ENCODE measurements around the gene ARHGAP8. TPM values are rescaled to one million over a fixed set of nuclear protein-coding genes. Genes with fewer than 3 reads are reported as not detected.
"Not testable (repeated sequence)": the region's sequence is repeated elsewhere in the genome, so short reads cannot be mapped to it uniquely, and the experiment has no call there.

ARHGAP8 gene
- total RNA-seq, 2 donors from 2014 or later: 12.2 to 15.2 TPM

- no peak for ATAC-seq
- Histone ChIP-seq H3K27ac (no peak overlapping the region), H3K9me3 (no peaks in the 10 kb centered on the region), H3K27me3 (no peaks in the 10 kb centered on the region), H3K4me3 (no peak overlapping the region), H3K4me1 (peaks cover 28% of the 10 kb centered on the region), H3K36me3 (replicated peaks in 1 of 2; ENCODE audit: insufficient read depth in 1 of 2, low read depth in 2 of 2) (no peaks in the 10 kb centered on the region)
- intact Hi-C loops (cut with DNase I): no loop called here
- TF ChIP-seq CTCF (IDR thresholded peaks at IDR 0.05): no peak
- TF ChIP-seq POLR2A (IDR thresholded peaks at IDR 0.05): no peak
- no peak for DNase-seq
- WGBS, 2 donors: 85% methylated on average over 6 to 11 of the region's 11 CpGs
Measured at GRCh38 chr22:44743247-44743646, 9.1 kb upstream of the ARHGAP8 start.

- 51 to 64% methylated on average over 7 of the region's 7 CpGs for WGBS, 2 donors
- Histone ChIP-seq H3K4me1 (peaks cover 31% of the 10 kb centered on the region), H3K27ac (no peak overlapping the region), H3K9me3 (no peaks in the 10 kb centered on the region), H3K36me3 (replicated peaks in 1 of 2; ENCODE audit: insufficient read depth in 1 of 2, low read depth in 2 of 2) (no peaks in the 10 kb centered on the region), H3K4me3 (no peak overlapping the region), H3K27me3 (no peaks in the 10 kb centered on the region)
- ATAC-seq: no peak
- intact Hi-C loops (cut with DNase I): no loop called here
- DNase-seq: no peak
- TF ChIP-seq CTCF (IDR thresholded peaks at IDR 0.05) (no peak), POLR2A (IDR thresholded peaks at IDR 0.05) (no peak)
Measured at GRCh38 chr22:44743804-44744211, 8.6 kb upstream of the ARHGAP8 start.

GRCh38 chr22:44745853-44746789 is 6.3 kb upstream of the ARHGAP8 start:
- H3K36me3 ChIP-seq (replicated peaks in 1 of 2; ENCODE audit: insufficient read depth in 1 of 2, low read depth in 2 of 2): no peaks in the 10 kb centered on the region
- peak overlapping the region; percentile 50 to 79 (median 66) for H3K27ac ChIP-seq
- no peak for DNase-seq
- H3K4me3 ChIP-seq: no peak overlapping the region
- WGBS, 2 donors: 34 to 43% methylated on average over 9 to 13 of the region's 13 CpGs
- no peaks in the 10 kb centered on the region for H3K9me3 ChIP-seq
- ATAC-seq: peak; percentile 49
- H3K27me3 ChIP-seq: no peaks in the 10 kb centered on the region
- TF ChIP-seq CTCF (IDR thresholded peaks at IDR 0.05): no peak
- intact Hi-C loops (cut with DNase I): no loop called here
- H3K4me1 ChIP-seq: peaks cover 31% of the 10 kb centered on the region

- H3K27ac ChIP-seq: peak overlapping the region in 2 of 4 donors; percentile 75 to 79
- intact Hi-C loops (cut with DNase I); H3K27me3 ChIP-seq; H3K9me3 ChIP-seq; ATAC-seq; H3K4me3 ChIP-seq; H3K36me3 ChIP-seq (replicated peaks in 1 of 2; ENCODE audit: insufficient read depth in 1 of 2, low read depth in 2 of 2); DNase-seq: not testable (repeated sequence)
- H3K4me1 ChIP-seq: peaks cover 31% of the 10 kb centered on the region
- WGBS, 2 donors: 90 to 94% methylated on average over 4 of the region's 4 CpGs
Measured at GRCh38 chr22:44747784-44748127, 4.6 kb upstream of the ARHGAP8 start.

- intact Hi-C loops (cut with DNase I): no loop called here
- Histone ChIP-seq H3K4me3 (no peak overlapping the region), H3K4me1 (peaks cover 38% of the 10 kb centered on the region), H3K36me3 (replicated peaks in 1 of 2; ENCODE audit: insufficient read depth in 1 of 2, low read depth in 2 of 2) (no peaks in the 10 kb centered on the region), H3K27me3 (no peaks in the 10 kb centered on the region), H3K9me3 (no peaks in the 10 kb centered on the region), H3K27ac (no peak overlapping the region)
- no peak for TF ChIP-seq POLR2A (IDR thresholded peaks at IDR 0.05)
- TF ChIP-seq CTCF (IDR thresholded peaks at IDR 0.05): no peak
- no peak for ATAC-seq
- no peak for DNase-seq
- 75 to 86% methylated on average over 7 of the region's 7 CpGs for WGBS, 2 donors
Measured at GRCh38 chr22:44748524-44748923, 3.9 kb upstream of the ARHGAP8 start.

Data from body of pancreas (tissue), 4 donors.